GM12865 (cell line): ENCODE results near the gene OR51Q1.

Experiments
- DNase-seq: peaks from one replicate; pipeline ENCODE4 v3.0.0; 2010; ENCODE audit warnings: low read depth
- H3K4me3 ChIP-seq: 2 replicates; pipeline ENCODE4 v1.5.1; 2011; ENCODE audit warnings: mild to moderate bottlenecking, low read depth, low read length, control low read depth
- CTCF ChIP-seq: IDR thresholded peaks from 2 replicates; pipeline ENCODE4 v1.5.1; 2011; ENCODE audit warnings: low read length, control low read depth, low read depth, inconsistent platforms; ENCODE audit not compliant: insufficient read depth; ENCODE audit errors: missing control alignments

The OR51Q1 gene

DNA sequence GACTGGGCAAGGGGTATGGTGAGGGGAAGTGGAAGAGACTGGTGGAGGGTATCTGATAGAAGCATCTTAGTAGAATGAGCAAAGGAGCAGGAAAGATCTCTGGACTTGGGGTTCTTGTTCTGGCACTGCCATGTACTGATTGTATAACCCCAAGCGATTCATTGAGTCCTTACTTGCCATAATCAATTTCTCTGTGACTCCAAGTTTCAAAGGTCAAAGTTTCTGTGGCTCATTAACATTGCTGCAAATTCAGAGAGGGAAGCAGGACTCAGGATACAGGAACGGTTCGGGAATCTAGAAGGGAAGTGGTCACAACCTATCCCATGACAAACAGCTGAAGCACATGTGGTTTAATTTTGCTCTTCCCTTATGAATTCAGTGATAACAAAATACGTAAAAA lies 27.5 kb downstream of the OR51Q1 start:
- DNase-seq, result no peak
- no peak for TF ChIP-seq CTCF
- no peak overlapping the region for H3K4me3 ChIP-seq

DNA sequence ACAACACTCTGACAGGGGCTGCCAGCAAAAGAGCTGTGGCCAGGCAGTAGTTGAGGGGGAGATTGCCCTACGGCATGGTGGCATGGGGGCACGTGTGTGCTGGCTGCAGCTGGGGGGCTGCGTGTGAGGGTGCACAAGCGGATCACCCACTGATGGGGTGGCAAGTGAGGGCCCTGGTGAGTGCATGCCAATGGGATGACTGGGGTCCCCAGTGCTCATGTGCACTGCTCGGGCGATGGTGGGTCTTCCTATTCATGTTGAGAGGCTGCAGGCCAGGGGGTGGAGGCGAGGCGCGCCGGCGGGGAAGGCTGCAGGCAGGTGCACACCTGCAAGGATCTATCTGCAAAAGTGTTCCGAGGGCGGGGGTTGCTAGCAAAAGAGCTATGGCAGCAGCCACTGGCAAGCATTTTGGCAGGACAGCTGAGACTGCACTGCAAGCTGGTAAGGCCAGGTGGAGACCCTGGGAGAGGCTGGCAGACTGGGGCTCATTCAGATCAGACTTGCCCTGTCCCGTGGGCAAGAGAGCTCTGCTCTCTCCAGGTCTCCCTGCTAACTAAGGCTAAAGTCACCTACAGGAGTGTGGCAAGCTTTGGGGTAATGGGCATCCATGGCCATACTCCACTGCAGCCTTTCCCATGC lies 39.2 kb downstream of the OR51Q1 start:
- DNase-seq, result no peak
- no peak overlapping the region for H3K4me3 ChIP-seq

DNA sequence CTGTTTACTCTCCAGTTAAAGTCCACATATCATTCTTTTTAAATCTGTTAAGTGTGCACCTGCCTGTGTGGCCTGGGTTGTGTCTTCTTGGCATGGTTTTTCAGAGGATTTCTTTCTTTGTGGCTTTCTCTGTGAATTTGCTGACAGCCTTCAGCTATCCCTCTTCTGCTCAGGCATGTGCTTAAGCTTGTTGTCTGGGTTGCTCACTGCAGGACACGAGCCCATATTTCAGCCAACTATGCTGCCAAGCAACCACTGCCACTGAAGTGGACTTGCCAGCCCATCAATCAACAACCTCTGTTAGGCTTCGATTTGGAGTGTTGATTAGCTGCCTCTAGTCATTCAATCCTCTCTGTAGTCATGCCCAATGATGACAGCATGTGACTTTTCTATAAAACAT lies 45.6 kb downstream of the OR51Q1 start:
- DNase-seq, result no peak
- TF ChIP-seq CTCF, result no peak
- H3K4me3 ChIP-seq, result no peak overlapping the region

More for the DNA sequence above, 39.2 kb downstream of the OR51Q1 start:
- TF ChIP-seq CTCF, result no peak
